DMS53 (cell line): Measurements from ENCODE around the gene RRAS.

Experiments used
- DNase-seq: peaks from one replicate; lab custom pipeline; 2025; lab: John Stamatoyannopoulos, UW

Gene RRAS

GRCh38 chr19:49594993-49595818 is 44.7 kb downstream of the RRAS start:
- no peak for DNase-seq

GRCh38 chr19:49594157-49594992 is 45.6 kb downstream of the RRAS start:
- DNase-seq = no peak

GRCh38 chr19:49593233-49594113 is 46.5 kb downstream of the RRAS start:
- DNase-seq = peak; percentile 28

- DNase-seq = no peak
Observed at GRCh38 chr19:49592486-49593232, 47.3 kb downstream of the RRAS start.

- peak; percentile 64 for DNase-seq
Observed at GRCh38 chr19:49591731-49592485, 48.0 kb downstream of the RRAS start.

GRCh38 chr19:49590971-49591730 is 48.8 kb downstream of the RRAS start, which contains the start of gene PRR12:
TSS of gene PRR12 (plus strand) at chr19:49591182. CDS start at chr19:49591655, 473 bp downstream.
- peak; percentile 82 for DNase-seq

GRCh38 chr19:49590071-49590970 is 49.6 kb downstream of the RRAS start:
- DNase-seq = peak; percentile 95

- DNase-seq = peak; percentile 67
Observed at GRCh38 chr19:49589502-49589905, 50.4 kb downstream of the RRAS start.

- DNase-seq = no peak
Observed at GRCh38 chr19:49588365-49589122, 51.4 kb downstream of the RRAS start.

GRCh38 chr19:49587227-49587626 is 52.7 kb downstream of the RRAS start:
- DNase-seq = no peak
